DMS79 (cell line): Measurements from ENCODE around the gene SORCS3.

Source experiments
- DNase-seq: peaks from one replicate; lab custom pipeline; 2025; lab: John Stamatoyannopoulos, UW

SORCS3 gene

GRCh38 chr10:104844073-104844472, 203.0 kb downstream of the SORCS3 start:
- no peak for DNase-seq

GRCh38 chr10:104850023-104850422, 208.9 kb downstream of the SORCS3 start:
- DNase-seq: no peak

- no peak for DNase-seq
Measured at GRCh38 chr10:104867966-104868598, 227.0 kb downstream of the SORCS3 start.

GRCh38 chr10:104872691-104873090, 231.6 kb downstream of the SORCS3 start:
- DNase-seq: no peak

GRCh38 chr10:104873161-104873560, 232.1 kb downstream of the SORCS3 start:
- DNase-seq: peak; percentile 7

GRCh38 chr10:104875561-104875960, 234.5 kb downstream of the SORCS3 start:
- peak; percentile 15 for DNase-seq

GRCh38 chr10:104880624-104881398, 239.7 kb downstream of the SORCS3 start:
- no peak for DNase-seq

GRCh38 chr10:104881740-104882139, 240.7 kb downstream of the SORCS3 start:
- no peak for DNase-seq

GRCh38 chr10:104892879-104893617, 252.0 kb downstream of the SORCS3 start:
- no peak for DNase-seq

GRCh38 chr10:104893701-104894100, 252.6 kb downstream of the SORCS3 start:
- no peak for DNase-seq

- no peak for DNase-seq
Measured at GRCh38 chr10:104894681-104895080, 253.6 kb downstream of the SORCS3 start.

GRCh38 chr10:104895541-104895940, 254.5 kb downstream of the SORCS3 start:
- DNase-seq: no peak

GRCh38 chr10:104895981-104896380, 254.9 kb downstream of the SORCS3 start:
- DNase-seq: no peak

GRCh38 chr10:104897696-104898095, 256.6 kb downstream of the SORCS3 start:
- DNase-seq: no peak

GRCh38 chr10:104899779-104900178, 258.7 kb downstream of the SORCS3 start:
- DNase-seq: no peak

GRCh38 chr10:104903433-104903832, 262.3 kb downstream of the SORCS3 start:
- DNase-seq: no peak

GRCh38 chr10:104904753-104905323, 263.7 kb downstream of the SORCS3 start:
- no peak for DNase-seq

GRCh38 chr10:104906112-104906511, 265.0 kb downstream of the SORCS3 start:
- no peak for DNase-seq

- DNase-seq: no peak
Measured at GRCh38 chr10:104907521-104907920, 266.4 kb downstream of the SORCS3 start.

GRCh38 chr10:104908581-104908980, 267.5 kb downstream of the SORCS3 start:
- DNase-seq: no peak

- DNase-seq: no peak
Measured at GRCh38 chr10:104910712-104911111, 269.6 kb downstream of the SORCS3 start.

GRCh38 chr10:104913390-104913789, 272.3 kb downstream of the SORCS3 start:
- DNase-seq: no peak

- DNase-seq: no peak
Measured at GRCh38 chr10:104920476-104920875, 279.4 kb downstream of the SORCS3 start.
